Choroid plexus epithelial cell (primary cell): Measurements from ENCODE around the gene DPYD.

Source experiments
- DNase-seq: peaks from one replicate; pipeline ENCODE4 v3.0.0-alpha.2; 2010; ENCODE audit warnings: low read depth
- H3K4me3 ChIP-seq: 2 replicates; pipeline ENCODE4 v1.5.1; 2011; ENCODE audit warnings: low read depth, mild to moderate bottlenecking, control low read depth, low read length, moderate library complexity
- CTCF ChIP-seq: conservative IDR thresholded peaks from 2 replicates; pipeline ENCODE4 v1.5.1; 2011; ENCODE audit warnings: low read depth, mild to moderate bottlenecking, control low read depth, inconsistent platforms, low read length, moderate library complexity

DPYD gene

DNA sequence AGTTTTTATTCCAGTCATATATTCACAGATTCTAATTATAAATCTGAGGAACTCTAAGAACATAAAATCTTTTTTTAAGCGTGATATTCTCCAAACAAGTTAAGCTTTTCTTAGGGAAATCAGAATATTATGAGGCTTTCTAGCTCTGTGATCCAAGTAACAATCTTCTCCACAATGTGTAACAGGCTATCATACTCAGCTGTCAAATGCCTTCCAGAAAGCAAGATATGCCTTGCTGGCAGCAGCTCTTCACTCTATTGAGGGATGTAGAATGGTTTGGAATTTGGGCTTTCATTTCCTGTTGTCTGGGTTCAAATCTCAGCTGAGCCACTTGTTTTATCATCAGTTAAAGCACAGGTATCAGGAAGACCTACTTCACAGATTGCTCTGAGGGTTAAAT, 752.8 kb downstream of the DPYD start:
- TF ChIP-seq CTCF = no peak
- DNase-seq = no peak
- no peak overlapping the region for H3K4me3 ChIP-seq

- TF ChIP-seq CTCF = no peak
- no peak overlapping the region for H3K4me3 ChIP-seq
- no peak for DNase-seq
These were observed 753.6 kb downstream of the DPYD start for GRCh38 chr1:97167246-97167645.

- no peak for TF ChIP-seq CTCF
- DNase-seq = no peak
These were observed 754.2 kb downstream of the DPYD start for GRCh38 chr1:97166626-97167025.

DNA sequence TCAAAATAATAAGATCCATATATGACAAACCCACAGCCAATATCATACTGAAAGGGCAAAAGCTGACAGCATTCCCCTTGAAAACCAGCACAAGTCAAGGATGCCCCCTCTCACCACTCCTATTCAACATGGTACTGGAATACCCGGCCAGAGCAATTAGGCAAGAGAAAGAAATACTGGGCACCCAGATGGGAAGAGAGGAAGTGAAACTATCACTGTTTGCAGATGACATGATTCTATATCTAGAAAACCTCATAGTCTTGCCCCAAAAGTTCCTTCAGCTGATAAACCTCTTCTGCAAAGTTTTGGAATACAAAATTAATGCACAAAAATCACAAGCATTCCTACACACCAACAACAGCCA, 756.6 kb downstream of the DPYD start:
- DNase-seq = no peak
- no peak overlapping the region for H3K4me3 ChIP-seq
- no peak for TF ChIP-seq CTCF

More at GRCh38 chr1:97166626-97167025, 754.2 kb downstream of the DPYD start:
- H3K4me3 ChIP-seq = no peak overlapping the region

GRCh38 chr1:97163591-97164275, 757.1 kb downstream of the DPYD start:
- DNase-seq = no peak
- TF ChIP-seq CTCF = no peak
- H3K4me3 ChIP-seq = no peak overlapping the region

- no peak overlapping the region for H3K4me3 ChIP-seq
- TF ChIP-seq CTCF = no peak
- peak; percentile 31 for DNase-seq
These were observed 760.0 kb downstream of the DPYD start for GRCh38 chr1:97160818-97161217.

DNA sequence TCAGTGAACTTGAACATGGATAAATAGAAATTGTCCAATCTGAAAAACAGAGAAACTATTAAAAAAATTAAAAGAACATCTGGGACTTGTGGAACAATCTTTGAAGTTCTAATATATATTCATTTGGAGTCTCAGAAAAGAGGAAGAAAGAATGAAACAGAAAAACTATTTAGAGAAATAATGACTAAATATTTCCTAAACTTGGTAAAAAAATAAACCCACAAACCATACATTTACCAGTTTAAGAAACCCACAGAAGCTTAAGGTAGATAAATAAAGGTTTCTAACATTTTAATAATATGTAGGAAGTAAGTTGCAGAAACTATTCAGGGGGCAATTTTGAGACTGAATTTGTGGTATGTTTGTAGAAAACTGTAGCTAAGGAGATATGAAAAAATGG, 761.5 kb downstream of the DPYD start:
- no peak overlapping the region for H3K4me3 ChIP-seq
- TF ChIP-seq CTCF = no peak
- DNase-seq = no peak
